Liver (tissue), 9 donors: Measurements from ENCODE around the gene XAB2. TPM values are rescaled to one million over a fixed set of nuclear protein-coding genes. Genes with fewer than 3 reads are reported as not detected.

ENCODE experiments used
- DNase-seq: peaks from one replicate; pipeline ENCODE4 v3.0.0-alpha.2; 2017; ENCODE audit warnings: low spot score
- H3K27ac ChIP-seq, 2 donors: one replicate each; pipeline ENCODE4 v1.7.0; 2013; ENCODE audit warnings: inconsistent platforms in 2 of 2, low read length in 2 of 2, control low read depth in 1 of 2, low read depth in 1 of 2, mild to moderate bottlenecking in 1 of 2
- H3K27me3 ChIP-seq, 4 donors: one replicate each; pipeline versions ENCODE4 v1.6.1 to v1.7.0; 2013; ENCODE audit warnings: low read length in 3 of 4, inconsistent platforms in 1 of 4, mild to moderate bottlenecking in 1 of 4, moderate library complexity in 1 of 4; ENCODE audit not compliant: control insufficient read depth in 4 of 4, insufficient read depth in 4 of 4
- H3K36me3 ChIP-seq, 4 donors: one replicate each; pipeline versions ENCODE4 v1.6.1 to v1.7.0; 2013; ENCODE audit warnings: low read length in 3 of 4, mild to moderate bottlenecking in 3 of 4, low read depth in 1 of 4, moderate library complexity in 1 of 4; ENCODE audit not compliant: control insufficient read depth in 4 of 4, insufficient read depth in 3 of 4
- H3K4me1 ChIP-seq, 4 donors: one replicate each; pipeline versions ENCODE4 v1.6.1 to v1.7.0; 2013; ENCODE audit warnings: low read length in 3 of 4, mild to moderate bottlenecking in 3 of 4, moderate library complexity in 1 of 4; ENCODE audit not compliant: control insufficient read depth in 4 of 4, insufficient read depth in 4 of 4
- H3K4me3 ChIP-seq, 3 donors: one replicate each; pipeline versions ENCODE4 v1.6.1 to v1.7.0; 2013; ENCODE audit warnings: low read length in 3 of 3, control low read depth in 1 of 3, low read depth in 1 of 3, mild to moderate bottlenecking in 1 of 3
- H3K9ac ChIP-seq, 2 donors: one replicate each; pipeline ENCODE4 v1.7.0; 2013; ENCODE audit warnings: low read length in 2 of 2, mild to moderate bottlenecking in 2 of 2, moderate library complexity in 2 of 2, control low read depth in 1 of 2, low read depth in 1 of 2
- H3K9me3 ChIP-seq, 4 donors: one replicate each; pipeline versions ENCODE4 v1.6.1 to v1.7.0; 2013; ENCODE audit warnings: low read length in 3 of 4; ENCODE audit not compliant: control insufficient read depth in 4 of 4
- ATF3 ChIP-seq: IDR thresholded peaks from 2 replicates; pipeline ENCODE4 v1.6.1; 2016; ENCODE audit warnings: antibody characterized with exemption
- FOXA1 ChIP-seq: IDR thresholded peaks from 2 replicates; pipeline ENCODE4 v1.6.1; 2016; ENCODE audit warnings: antibody characterized with exemption
- FOXA2 ChIP-seq: IDR thresholded peaks from 2 replicates; pipeline ENCODE4 v1.6.1; 2016; ENCODE audit warnings: antibody characterized with exemption
- GABPA ChIP-seq, 2 donors: IDR thresholded peaks in 1 of 2; conservative IDR thresholded peaks in 1 of 2; 2 replicates each; pipeline ENCODE4 v1.6.1; 2016; ENCODE audit warnings: antibody characterized with exemption in 2 of 2, mild to moderate bottlenecking in 1 of 2, moderate library complexity in 1 of 2
- HNF4G ChIP-seq: IDR thresholded peaks from 2 replicates; pipeline ENCODE4 v1.6.1; 2016; ENCODE audit warnings: antibody characterized with exemption
- MAX ChIP-seq: IDR thresholded peaks from 2 replicates; pipeline ENCODE4 v1.6.1; 2016; ENCODE audit warnings: antibody characterized with exemption
- NR2F2 ChIP-seq: IDR thresholded peaks from 2 replicates; pipeline ENCODE4 v1.6.1; 2016; ENCODE audit warnings: antibody characterized with exemption
- RAD21 ChIP-seq, 2 donors: IDR thresholded peaks; 2 replicates each; pipeline ENCODE4 v1.6.1; 2016; ENCODE audit warnings: antibody characterized with exemption in 2 of 2, mild to moderate bottlenecking in 2 of 2
- REST ChIP-seq: IDR thresholded peaks from 2 replicates; pipeline ENCODE4 v1.6.1; 2016; ENCODE audit warnings: antibody characterized with exemption, mild to moderate bottlenecking
- RXRA ChIP-seq, 2 donors: IDR thresholded peaks; 2 replicates each; pipeline ENCODE4 v1.6.1; 2017 to 2018; ENCODE audit warnings: antibody characterized with exemption in 2 of 2, mild to moderate bottlenecking in 1 of 2
- SP1 ChIP-seq: IDR thresholded peaks from 2 replicates; pipeline ENCODE4 v1.6.1; 2018; ENCODE audit warnings: antibody characterized with exemption, mild to moderate bottlenecking
- TAF1 ChIP-seq: conservative IDR thresholded peaks from 2 replicates; pipeline ENCODE4 v1.6.1; 2016; ENCODE audit warnings: antibody characterized with exemption, mild to moderate bottlenecking
- YY1 ChIP-seq: IDR thresholded peaks from 2 replicates; pipeline ENCODE4 v1.6.1; 2016; ENCODE audit warnings: antibody characterized with exemption, mild to moderate bottlenecking
- ZBTB33 ChIP-seq: IDR thresholded peaks from 2 replicates; pipeline ENCODE4 v1.6.1; 2016; ENCODE audit warnings: antibody characterized with exemption
- WGBS: extraction: QIAGEN DNeasy Blood & Tissue Kit; methylation state at CpG from one replicate; pipeline ENCODE4 v1.1.7; 2013; 5-methylcytosine and 5-hydroxymethylcytosine counted together
- polyA plus RNA-seq, 2 donors: library from polyadenylated mRNA; stranded (reverse) in 1 of 2; unstranded in 1 of 2; fragments of 200-250 nt in 1 of 2; fragments of >200 nt in 1 of 2; fragmentation: Nextera tagmentation in 1 of 2; extraction: Ambion mirVana in 1 of 2; gene quantifications; one replicate each; pipeline versions ENCODE4 v1.2.1 to v1.2.3, GENCODE V29; 2013 to 2015
- total RNA-seq, 2 donors: library from RNA; depleted of rRNA; stranded (reverse); fragments of >200 nt; gene quantifications; one replicate each; pipeline ENCODE4 v1.2.3, GENCODE V29; 2014
- donor health status: healthy.
- donor health status: healthy.
- donor health status: healthy.
- donor health status: healthy.
- donor health status: healthy.

The XAB2 gene
- 10 to 100 TPM; 17.2 to 21.3 TPM for total RNA-seq
- 10 to 100 TPM in 1 of 2 donors, 1 to 10 TPM in 1; 5.1 to 13.3 TPM for polyA plus RNA-seq

GRCh38 chr19:7629347-7630054, at the start of gene XAB2, which contains the start of gene PET100:
TSS of gene XAB2 (minus strand) at chr19:7629545. CDS start at chr19:7629527, 18 bp downstream.
TSS of gene PET100 (plus strand) at chr19:7629793. CDS start at chr19:7629834, 41 bp downstream.
- peak; percentile 86 for TF ChIP-seq FOXA2
- peak; percentile 99 for TF ChIP-seq SP1
- TF ChIP-seq ATF3: no peak
- TF ChIP-seq FOXA1: peak; percentile 86
- peak; percentile 24 for TF ChIP-seq REST
- no peak for TF ChIP-seq RAD21 (IDR thresholded peaks at IDR 0.05)
- no peak for TF ChIP-seq TAF1
- TF ChIP-seq RXRA (IDR thresholded peaks at IDR 0.05): peak in 1 of 2 donors; percentile 24
- peak; percentile 81 to 97 for TF ChIP-seq GABPA (IDR thresholded peaks at IDR 0.05 in 1 of 2, conservative IDR thresholded peaks at IDR 0.05 in 1 of 2)
- no peak for TF ChIP-seq MAX
- TF ChIP-seq NR2F2: peak; percentile 42
- TF ChIP-seq YY1: peak; percentile 98
- TF ChIP-seq HNF4G: no peak
- no peak for TF ChIP-seq ZBTB33
- H3K9me3 ChIP-seq: no peaks in the 10 kb centered on the region
- peak within 1 kb of the TSS; percentile 89 to 95 for H3K9ac ChIP-seq
- H3K27ac ChIP-seq: peak within 1 kb of the TSS; percentile 47 to 64
- under 1% methylated on average over 40 of the region's 40 CpGs for WGBS
- peak within 1 kb of the TSS; percentile 74 to 99 (median 97) for H3K4me3 ChIP-seq
- H3K4me1 ChIP-seq: peaks cover 14 to 36% (median 27%) of the 10 kb centered on the region in 4 donors
- H3K27me3 ChIP-seq: no peaks in the 10 kb centered on the region
- DNase-seq: peak; percentile 96
- H3K36me3 ChIP-seq: peaks cover 5 to 28% (median 7%) of the 10 kb centered on the region in 4 donors

- no peak for DNase-seq
- H3K4me1 ChIP-seq: peaks cover 2 to 28% (median 13%) of the 10 kb centered on the region in 4 donors
- H3K36me3 ChIP-seq: peaks cover 0 to 2% (median 0%) of the 10 kb centered on the region in 4 donors
- H3K27me3 ChIP-seq: no peaks in the 10 kb centered on the region
- no peaks in the 10 kb centered on the region for H3K9me3 ChIP-seq
- peak overlapping the region in 1 of 2 donors; percentile 4 for H3K27ac ChIP-seq
- no peak overlapping the region for H3K4me3 ChIP-seq
- H3K9ac ChIP-seq: no peak overlapping the region
- WGBS: 62% methylated on average over 12 of the region's 12 CpGs
- TF ChIP-seq RXRA (IDR thresholded peaks at IDR 0.05): no peak
- no peak for TF ChIP-seq YY1
Observed at GRCh38 chr19:7677669-7678311, 48.4 kb upstream of the XAB2 start.
